DMS153 (cell line): Measurements from ENCODE around the gene TTC38.

ENCODE experiments used
- DNase-seq: peaks from one replicate; lab custom pipeline; 2025; lab: John Stamatoyannopoulos, UW

The TTC38 gene

GRCh38 chr22:46278656-46279645 lies 11.1 kb downstream of the TTC38 start:
- no peak for DNase-seq

DNA sequence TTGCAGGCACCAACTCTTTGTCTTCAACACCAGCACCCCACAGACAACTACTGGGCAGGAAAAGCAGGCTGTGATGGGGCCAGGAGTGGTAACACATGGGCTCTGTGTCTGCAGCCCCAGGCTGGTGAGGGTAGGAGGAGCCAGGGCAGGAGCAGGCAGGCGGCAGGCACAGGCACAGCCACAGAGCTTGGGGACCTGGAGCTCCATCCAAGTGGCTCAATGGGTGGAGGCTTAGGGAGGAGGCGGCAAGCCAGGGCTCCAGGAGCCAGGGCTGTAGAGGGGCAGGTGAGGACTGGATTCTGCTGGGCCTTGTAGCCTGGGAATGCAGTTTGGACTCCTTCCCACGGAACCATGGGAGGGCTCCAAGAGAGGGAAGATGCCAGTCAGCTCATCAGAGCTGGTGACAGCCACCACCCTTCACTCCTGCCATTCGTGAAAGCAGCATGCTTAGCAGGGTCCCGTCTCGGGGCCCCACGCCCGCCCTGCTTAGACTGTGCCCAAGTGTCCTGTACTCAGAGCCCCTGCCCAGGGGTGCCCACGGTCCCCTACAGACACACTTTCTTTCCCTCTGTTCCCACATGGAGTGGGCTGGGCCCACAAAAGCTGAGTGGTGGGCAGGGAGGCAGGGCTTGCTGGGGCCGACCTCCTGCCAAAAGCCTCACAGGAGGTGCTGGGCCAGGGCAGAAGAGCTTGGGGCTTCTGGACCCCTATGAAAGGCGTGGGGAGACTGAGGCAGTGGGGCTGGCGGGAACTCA lies 12.4 kb downstream of the TTC38 start:
- no peak for DNase-seq

- no peak for DNase-seq
Measured at GRCh38 chr22:46280999-46281623, 13.3 kb downstream of the TTC38 start.

DNA sequence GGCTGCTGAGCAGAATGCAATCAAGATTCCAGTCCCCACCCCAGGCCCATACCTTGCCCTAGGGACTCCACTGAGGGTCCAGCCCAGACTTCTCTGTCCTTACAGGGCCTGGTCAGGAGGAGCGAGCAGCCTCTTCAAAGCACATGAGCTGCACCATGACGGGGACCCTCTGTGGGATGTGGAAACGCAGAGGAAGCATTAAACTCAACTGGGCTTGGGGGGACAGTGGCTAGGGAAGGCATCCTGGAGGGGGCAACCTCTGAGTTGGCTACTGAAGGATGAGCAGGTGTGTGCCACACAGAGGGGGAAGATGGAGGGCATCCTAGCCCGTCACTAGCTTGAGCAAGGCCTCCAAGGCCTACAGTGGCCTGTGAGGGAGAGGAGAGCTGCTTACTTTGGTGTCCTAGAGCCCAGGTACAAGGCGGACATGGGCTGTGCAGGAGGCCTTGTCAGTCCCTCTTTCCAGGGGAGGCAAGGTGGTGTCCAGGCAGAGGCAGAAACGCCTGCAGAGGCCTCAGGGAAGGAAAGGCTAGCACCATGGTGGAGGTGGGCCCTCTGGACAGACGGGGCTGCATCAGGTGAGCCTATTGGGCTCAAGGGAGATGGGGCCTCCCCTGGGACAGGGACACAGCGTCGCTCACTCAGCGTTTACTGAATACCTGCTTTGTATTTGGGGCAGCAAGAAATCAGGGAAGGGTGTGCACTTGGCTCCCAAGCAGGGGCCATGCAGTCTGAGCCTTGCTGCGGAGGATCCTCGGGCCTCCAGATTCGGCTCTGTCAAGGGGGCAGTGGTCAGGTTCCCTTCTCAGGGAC lies 14.3 kb downstream of the TTC38 start:
- DNase-seq: no peak

- DNase-seq: no peak
Measured at GRCh38 chr22:46286006-46286405, 18.2 kb downstream of the TTC38 start.

DNA sequence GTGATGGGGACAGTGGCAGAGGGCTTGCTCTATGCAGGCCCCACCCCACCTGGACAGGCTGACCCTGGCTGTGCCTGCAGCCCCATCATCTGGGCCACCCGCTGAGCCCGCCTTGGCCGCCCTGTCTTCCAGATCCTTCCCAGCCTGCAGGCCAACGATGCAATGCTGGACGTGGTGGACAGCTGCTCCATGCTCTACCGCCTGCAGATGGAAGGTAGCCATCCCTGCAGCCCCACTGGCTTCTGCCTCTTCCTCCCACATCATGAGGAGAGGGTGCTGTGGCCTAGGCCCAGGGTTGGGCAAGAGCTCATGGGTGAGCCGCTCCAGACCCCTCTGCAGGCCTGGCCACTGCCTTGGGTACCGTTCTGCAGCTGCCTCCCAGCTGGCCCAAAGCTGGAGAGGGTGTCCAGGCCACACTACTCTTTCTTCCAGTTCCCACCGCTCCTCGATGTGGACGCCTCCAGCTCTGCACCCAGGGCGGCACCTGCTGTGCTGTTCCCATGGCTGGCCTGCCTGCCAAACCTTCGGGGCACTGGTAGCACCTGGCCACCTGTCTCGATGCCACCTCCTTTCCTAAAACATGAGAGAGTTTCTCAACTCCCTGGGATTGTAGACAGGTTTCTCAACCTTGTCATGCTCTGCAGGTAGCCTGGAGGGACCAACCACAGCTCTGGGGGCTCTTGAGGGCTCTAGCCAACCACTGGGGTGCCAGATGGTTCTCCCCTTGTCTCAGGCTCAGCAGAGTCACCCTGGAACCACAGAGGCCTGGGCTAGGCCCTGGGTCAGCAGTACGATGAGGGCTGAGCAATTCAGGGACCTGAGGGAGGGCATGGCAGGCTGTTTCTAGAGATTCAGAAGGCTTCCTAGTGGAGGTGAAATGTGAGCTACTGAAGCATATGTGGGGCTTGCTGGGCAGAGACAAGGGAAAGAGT lies 19.4 kb downstream of the TTC38 start:
- no peak for DNase-seq

DNA sequence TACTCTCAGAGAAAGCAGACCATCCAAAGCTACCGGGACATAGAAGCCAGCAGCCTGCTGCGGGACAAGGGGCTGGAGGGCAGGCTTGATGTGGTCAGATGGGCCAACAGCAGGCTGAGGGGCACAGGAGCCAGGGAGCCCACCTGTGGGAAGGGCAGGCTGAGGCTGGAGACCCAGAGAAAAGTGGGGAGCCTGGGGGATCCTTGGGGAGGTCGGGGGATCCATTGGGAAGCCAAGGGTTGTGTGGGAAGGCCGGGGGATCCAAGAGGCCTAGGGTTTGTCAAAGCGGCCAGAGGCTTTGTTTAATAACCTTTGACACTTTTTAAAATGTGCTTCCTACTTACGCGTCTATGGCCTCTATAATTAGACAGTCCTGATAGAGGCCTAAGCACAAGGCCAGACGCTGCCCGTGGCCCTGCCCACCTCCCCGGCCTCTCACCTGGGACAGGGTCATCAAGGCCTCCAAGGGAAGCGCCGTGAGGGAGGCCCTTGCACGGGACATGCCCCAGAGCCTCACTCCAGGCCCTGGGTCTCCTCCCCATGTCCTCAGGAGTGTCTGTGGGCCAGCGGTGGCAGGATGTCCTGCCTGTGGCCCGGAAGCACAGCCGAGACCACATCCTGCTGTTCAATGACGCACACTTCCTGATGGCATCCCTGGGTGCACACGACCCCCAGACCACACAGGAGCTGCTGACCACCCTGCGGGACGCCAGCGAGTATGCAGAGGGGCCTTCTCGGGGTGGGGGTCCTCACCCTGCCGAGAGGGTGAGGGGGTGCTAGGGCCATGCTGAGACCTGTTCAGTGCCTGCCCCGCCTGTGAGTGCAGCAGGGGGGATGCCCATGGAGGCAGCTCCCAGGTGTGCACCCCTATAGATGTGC lies 20.3 kb downstream of the TTC38 start:
- no peak for DNase-seq

DNA sequence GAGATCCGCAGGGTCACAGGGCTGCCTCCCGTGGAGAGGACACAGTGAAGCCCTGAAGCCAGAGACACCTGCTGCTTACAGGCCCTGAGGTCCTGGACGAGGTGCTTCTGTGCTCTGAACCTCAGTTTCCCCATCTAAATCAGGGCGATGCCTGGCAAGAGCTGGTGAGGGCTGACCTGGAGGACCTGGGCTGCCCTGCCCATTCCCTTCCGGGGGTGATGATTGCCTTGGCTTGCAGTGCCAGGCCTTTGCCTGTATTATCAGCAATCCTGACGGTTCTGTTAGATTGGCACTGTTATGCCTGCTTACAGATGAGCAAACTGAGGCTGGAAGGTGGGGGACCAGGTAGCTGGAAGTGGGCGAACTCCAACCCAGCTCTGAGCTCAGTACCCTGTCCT lies 21.0 kb downstream of the TTC38 start:
- no peak for DNase-seq

GRCh38 chr22:46289244-46289891 lies 21.6 kb downstream of the TTC38 start:
- DNase-seq: no peak

DNA sequence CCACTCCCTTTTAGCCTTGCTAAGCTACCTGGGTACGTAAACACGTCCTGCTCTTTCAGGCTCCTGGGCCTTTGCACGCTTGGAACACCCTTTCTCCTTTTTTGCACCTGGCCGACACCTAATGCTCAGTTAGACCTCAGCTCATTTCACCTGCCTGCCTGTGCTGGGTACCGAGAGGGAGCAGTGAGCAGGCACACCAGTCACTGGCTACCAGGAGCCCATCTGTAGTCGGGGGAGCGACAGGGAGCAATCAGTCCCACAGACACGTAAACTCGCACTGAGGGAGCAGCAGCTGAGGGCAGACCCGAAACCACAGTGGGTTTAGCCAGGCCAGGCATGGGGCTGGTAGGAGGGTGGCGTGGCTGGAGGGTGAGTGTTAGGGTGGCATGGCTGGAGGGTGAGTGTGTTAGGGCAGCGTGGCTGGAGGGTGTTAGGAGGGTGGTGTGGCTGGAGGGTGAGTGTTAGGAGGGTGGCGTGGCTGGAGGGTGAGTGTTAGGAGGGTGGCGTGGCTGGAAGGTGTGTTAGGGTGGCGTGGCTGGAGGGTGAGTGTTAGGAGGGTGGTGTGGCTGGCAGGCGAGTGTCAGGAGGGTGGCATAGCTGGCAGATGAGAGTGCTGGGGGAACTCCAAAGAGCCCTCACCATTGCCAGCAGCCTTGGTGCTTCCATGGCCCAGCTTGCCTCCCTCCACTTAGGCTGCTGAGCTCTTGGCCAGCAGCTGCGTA lies 22.5 kb downstream of the TTC38 start:
- no peak for DNase-seq

GRCh38 chr22:46290843-46291785 lies 23.3 kb downstream of the TTC38 start:
- no peak for DNase-seq

GRCh38 chr22:46292173-46292572 lies 24.4 kb downstream of the TTC38 start:
- DNase-seq: no peak

- DNase-seq: no peak
Measured at GRCh38 chr22:46292732-46293131, 24.9 kb downstream of the TTC38 start.

DNA sequence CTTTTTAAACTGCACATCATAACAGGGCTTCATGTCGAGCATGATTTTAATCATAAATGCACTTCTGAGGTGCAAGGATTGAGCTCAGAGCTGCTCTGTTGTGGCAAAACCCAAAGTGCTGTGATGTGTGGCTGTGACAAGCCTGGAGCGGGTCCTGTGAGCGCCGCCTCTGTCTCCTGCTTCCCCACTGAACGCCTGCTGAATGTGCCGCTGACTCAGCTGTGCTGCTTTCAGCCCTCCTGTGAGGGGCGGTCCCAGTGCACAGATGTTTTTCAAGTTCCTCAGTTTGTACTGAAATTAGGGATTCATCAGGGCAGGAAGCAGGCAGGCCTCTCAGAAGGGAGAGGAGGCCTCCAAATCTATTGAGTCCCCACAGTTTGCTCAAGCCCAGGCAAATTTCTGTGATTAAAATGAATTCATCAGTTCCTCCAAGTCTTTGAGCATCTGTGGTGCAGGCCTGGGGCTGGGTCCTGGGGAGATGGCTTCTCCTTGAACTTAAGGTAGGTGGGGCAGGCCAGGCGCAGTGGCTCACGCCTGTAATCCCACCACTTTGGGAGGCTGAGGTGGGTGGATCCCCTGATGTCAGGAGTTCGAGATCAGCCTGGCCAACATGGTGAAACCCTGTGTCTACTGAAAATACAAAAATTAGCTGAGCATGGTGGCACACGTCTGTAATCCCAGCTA lies 25.9 kb downstream of the TTC38 start:
- DNase-seq: no peak

- no peak for DNase-seq
Measured at GRCh38 chr22:46294784-46295183, 27.0 kb downstream of the TTC38 start.

DNA sequence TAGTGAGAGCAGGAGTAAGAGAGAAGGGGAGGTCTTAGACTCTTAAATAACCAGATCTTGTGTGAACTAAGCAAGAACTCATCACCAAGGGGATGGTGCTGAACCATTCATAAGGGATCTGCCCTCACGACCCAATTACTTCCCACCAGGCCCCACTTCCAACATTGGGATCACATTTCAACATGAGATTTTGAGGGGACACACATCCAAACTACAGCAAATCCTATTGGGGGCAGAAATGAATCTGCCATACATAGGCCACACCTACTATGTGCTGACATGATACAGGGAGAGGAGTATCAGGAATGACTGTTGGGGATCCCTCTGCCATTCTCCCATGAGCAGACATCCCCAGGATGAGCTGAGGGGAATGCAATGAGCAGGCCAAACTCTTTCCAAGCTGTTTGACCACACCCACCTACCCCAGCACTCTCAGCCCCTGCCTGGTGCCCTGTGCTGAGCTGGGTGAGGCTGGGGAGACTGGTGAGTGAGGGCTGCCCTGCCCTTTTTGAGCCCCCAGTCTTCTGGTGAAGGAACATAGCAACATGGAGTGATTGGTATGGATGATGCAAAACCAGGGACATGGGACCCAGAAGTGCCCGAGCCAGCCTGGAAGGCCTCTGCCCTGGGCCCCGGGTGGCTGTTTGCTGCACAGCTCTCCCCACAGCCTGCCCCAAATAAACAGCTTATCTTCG lies 27.6 kb downstream of the TTC38 start:
- no peak for DNase-seq
